ENCODE results near the gene SHANK3. TPM values are rescaled to one million over a fixed set of nuclear protein-coding genes. Genes with fewer than 3 reads are reported as not detected.
"Not testable (repeated sequence)": the region's sequence is repeated elsewhere in the genome, so short reads cannot be mapped to it uniquely, and the experiment has no call there.

The SHANK3 gene
- total RNA-seq, 1 donor from 2014 or later = 11.5 TPM

DNA sequence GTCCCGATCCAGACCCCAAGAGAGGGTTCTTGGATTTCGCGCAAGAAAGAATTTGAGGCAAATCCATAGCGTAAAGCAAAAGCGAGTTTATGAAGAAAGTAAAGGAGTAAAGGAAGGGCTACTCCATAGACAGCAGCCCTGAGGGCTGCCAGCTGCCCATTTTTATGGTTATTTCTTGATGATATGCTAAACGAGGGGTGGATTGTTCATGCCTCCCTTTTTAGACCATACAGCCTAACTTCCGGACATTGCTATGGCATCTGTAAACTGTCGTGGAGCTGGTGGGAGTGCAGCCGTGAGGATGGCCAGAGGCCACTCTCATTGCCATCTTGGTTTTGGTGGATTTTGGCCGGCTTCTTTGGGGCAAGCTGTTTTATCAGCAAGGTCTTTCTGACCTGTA is 19.4 kb upstream of the SHANK3 start:
- DNase-seq (ENCODE audit: low read depth in 2 of 2) = no peak

- not testable (repeated sequence) for DNase-seq (ENCODE audit: low read depth in 2 of 2)
Observed at GRCh38 chr22:50654664-50655063, 18.0 kb upstream of the SHANK3 start.

DNA sequence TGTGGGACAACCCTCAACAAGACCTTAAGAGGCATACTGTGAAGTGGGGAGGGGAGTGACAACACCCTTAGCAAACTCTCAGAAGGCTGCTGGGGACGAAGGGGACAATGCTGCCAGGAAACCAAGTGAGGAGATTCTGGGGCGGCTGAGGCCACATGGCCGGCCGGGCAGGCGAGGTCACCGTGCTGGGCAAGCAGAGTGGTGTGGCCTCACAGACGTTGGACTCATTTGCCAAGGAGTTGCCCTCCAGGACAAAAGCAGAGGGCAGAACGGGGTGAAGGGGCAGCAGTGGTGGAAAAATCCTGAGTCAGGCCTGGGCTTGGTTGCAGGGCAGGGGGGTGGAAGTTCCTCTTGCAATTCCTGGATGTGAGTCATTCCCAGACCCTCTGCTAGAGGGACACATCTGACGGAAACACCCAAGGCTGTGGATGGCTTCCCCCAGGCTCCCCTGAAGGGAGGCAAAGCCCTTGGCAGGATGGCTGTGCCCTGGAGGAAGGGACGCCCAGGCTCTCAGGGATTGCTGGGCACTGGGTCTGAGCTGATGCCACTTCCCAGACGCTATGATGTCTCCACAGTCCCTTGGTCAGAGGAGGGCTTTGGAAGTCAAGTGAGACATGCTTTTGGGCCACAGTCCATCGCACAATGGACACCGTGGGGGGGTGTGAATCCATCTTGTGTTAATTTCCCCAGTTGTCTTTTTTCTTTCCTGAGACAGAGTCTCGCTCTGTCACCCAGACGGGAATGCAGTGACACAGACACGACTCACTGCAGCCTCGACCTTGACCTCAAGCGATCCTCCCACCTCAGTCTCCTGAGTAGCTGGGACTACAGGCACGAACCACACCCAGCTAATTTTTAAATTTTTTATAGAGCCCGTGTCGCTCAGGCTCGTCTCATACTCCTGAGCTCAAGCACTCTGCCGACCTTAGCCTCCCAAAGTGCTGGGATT is 16.2 kb upstream of the SHANK3 start:
- DNase-seq (ENCODE audit: low read depth in 2 of 2) = peak; percentile 88

- no peak for DNase-seq (ENCODE audit: low read depth in 2 of 2)
Observed at GRCh38 chr22:50657925-50658324, 14.7 kb upstream of the SHANK3 start.

DNA sequence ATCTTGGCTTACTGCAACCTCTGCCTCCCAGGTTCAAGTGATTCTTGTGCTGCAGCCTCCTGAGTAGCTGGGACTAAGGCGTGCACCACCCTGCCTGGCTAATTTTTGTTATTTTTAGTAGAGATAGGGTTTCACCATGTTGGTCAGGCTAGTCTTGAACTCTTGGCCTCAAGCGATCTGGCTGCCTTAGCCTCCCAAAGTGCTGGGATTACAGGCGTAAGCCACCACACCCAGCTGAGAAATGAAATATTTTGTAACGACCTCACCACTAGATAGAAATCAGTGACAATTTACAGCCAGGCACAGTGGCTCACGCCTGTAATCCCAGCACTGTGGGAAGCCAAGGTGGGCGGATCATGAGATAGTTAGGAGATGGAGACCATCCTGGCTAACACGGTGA is 12.9 kb upstream of the SHANK3 start:
- DNase-seq (ENCODE audit: low read depth in 2 of 2) = not testable (repeated sequence)

DNA sequence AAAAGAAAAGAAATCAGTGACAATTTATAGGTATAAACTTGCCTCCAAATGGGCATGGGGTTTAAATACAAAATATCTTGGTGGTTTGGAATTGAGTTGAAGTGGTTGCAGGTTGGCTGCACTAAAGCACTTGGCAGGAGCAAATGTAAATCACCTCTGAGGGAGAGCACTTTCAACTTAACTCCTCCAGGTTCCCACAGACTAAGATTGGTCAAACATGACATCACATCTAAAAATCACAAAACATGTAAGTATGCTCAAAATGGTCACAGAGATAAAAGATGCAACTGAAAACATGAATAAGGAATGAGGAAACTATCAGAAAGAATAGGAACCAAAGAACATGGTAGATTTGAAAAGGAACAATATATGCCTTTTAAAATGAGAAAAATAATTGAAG is 12.3 kb upstream of the SHANK3 start:
- no peak for DNase-seq (ENCODE audit: low read depth in 2 of 2)

DNA sequence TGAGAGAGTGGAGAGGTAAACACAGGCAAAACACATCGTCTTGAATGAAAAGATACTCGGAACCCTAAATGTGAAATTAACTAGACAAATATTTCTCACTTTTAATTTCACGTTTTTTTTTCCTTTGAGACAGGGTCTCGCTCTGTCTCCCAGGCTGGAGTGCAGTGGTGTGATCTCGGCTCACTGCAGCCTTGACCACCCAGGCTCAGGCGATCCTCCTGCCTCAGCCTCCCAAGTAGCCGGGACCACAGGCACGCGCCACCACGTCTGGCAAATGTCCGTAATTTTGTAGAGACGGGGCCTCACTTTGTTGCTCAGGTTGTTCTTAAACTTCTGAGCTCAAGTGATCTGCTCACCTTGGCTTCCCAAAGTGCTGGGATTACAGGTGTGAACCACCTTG is 7.4 kb upstream of the SHANK3 start:
- no peak for DNase-seq (ENCODE audit: low read depth in 2 of 2)

- no peak for DNase-seq (ENCODE audit: low read depth in 2 of 2)
Observed at GRCh38 chr22:50665738-50666137, 6.9 kb upstream of the SHANK3 start.

DNA sequence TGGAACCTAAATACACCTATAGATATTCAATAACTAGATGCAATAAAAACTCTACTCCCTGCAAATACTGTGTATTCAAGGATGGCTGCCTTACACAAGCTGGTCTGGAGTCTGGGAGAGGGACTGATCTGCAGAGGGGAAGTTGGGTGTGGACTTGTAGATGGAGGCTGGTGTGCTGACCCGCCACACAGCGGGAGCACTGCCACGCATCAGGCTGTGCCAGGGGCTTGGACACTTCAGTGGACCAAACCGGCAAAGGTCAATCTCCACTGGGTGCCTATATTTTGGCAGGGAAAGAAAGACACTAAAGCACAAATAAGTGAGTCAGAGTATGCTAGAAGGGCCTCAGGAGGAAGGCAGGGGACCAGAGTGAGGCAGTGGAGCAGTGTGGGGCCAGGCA is 2.1 kb upstream of the SHANK3 start:
- DNase-seq (ENCODE audit: low read depth in 2 of 2) = peak in 1 of 2 donors; percentile 26

DNA sequence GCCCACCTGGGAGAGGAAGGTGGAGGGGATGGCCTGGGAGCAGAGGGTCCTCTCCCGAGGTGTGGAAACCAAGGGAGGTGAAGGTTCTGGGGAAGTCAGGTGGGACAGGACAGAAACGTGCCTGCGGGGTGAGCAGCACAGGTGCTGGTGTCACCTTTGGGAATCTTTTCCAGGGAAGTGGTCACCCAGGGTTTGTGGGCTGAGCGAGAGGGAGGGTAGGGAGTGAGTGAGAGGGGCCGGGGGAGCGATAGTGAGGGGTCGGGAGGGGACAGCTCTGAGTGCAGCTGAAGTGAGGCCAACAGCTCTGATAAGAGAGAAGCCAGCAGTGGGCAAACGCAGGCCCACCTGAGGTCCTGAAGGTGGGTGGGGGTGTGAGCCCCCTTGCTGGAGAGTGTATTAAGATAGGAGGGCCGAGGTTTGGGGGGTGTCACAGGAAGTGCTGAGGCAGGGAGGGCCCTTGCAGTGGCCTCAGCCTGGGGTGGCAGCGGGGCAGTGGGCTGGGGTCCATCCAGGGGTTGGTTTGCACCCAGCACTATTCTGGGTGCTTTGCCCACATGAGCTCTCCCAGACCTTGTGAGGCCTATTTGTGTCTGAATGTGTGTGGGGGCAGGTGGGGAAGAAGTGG is 1.6 kb upstream of the SHANK3 start:
- DNase-seq (ENCODE audit: low read depth in 2 of 2) = no peak

GRCh38 chr22:50671641-50672040 is 982 bp upstream of the SHANK3 start:
- peak; percentile 41 to 67 for DNase-seq (ENCODE audit: low read depth in 2 of 2)

DNA sequence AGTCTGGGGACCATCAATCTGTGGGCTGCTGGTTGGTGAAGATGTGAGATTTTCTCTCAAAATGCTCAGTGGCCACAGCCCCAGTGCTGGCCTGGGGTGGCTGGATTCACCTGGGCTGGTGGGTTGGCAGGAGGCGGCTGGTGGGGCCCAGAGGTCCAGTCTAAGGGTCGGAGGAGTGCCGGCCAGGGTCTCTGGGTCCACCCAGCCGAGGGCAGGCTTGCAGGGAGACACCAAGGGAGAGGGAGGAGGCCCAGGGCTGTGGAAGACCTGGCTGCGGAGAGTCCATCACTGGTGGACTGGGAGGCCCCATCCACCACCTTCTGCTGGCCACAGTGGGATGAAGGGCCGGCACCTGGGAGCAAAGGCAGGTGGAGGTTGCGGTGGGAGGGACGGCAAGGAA is 582 bp upstream of the SHANK3 start:
- DNase-seq (ENCODE audit: low read depth in 2 of 2) = no peak

- DNase-seq (ENCODE audit: low read depth in 2 of 2) = peak; percentile 55 to 69
Observed at GRCh38 chr22:50673231-50674129, 857 bp downstream of the SHANK3 start.

GRCh38 chr22:50674130-50674500 is 1.5 kb downstream of the SHANK3 start:
- peak in 1 of 2 donors; percentile 39 for DNase-seq (ENCODE audit: low read depth in 2 of 2)

- peak; percentile 46 to 51 for DNase-seq (ENCODE audit: low read depth in 2 of 2)
Observed at GRCh38 chr22:50674606-50675552, 2.3 kb downstream of the SHANK3 start.

- peak in 1 of 2 donors; percentile 33 for DNase-seq (ENCODE audit: low read depth in 2 of 2)
Observed at GRCh38 chr22:50675553-50676179, 3.0 kb downstream of the SHANK3 start.

DNA sequence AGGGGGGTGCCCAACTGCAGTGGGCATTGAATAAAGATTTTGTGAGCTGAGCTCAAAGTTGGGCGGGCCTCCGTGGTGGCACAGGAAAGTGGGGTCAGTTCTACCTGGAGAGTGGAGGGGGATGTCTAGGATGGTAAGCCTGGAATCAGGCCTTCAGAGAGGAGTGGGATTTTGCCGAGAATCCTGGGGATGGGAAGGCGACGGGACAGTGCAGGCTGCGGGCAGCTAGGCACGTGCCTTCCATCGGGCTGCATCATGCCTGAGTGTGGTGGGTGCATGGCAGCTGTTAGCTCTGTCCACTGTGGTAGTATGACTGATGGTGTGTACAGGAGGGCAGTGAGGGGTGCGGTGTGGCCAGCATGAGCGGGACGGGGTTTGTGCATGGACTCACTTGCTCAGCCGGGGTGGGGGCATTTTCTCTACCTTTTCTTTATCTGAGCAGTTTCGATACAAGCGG is 3.6 kb downstream of the SHANK3 start:
- DNase-seq (ENCODE audit: low read depth in 2 of 2) = peak in 1 of 2 donors; percentile 40

GRCh38 chr22:50676661-50677492 is 4.3 kb downstream of the SHANK3 start:
- no peak for DNase-seq (ENCODE audit: low read depth in 2 of 2)
